ENCODE measurements around the gene TBCCD1.

TBCCD1 gene

DNA sequence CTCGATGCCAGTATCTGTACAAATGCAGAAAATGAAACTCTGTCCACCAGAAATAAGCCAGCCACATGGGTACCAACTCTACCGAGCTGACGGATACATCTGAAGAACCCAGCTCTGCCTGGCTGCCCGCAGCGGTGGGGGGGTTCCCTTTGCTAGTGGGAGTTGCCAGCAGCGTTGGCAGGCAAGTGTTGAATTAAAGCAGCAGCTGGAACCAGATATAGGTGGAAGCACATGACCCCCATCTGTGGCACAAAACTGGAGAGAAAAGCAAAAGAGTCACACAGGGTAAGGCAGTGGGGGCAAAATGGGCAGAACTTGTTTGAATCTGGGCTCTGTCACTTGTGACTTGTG is 40.9 kb downstream of the TBCCD1 start:
- Histone ChIP-seq H3K36me3 (replicated peaks) (no peaks in the 10 kb centered on the region), H3K27me3 (ENCODE audit: low read depth) (no peaks in the 10 kb centered on the region), H3K4me3 (no peak overlapping the region), H3K9me3 (no peaks in the 10 kb centered on the region), H3K4me1 (no peaks in the 10 kb centered on the region)
- no peak for DNase-seq (ENCODE audit: low spot score in 2 of 2)
- in situ Hi-C loops (cut with MboI; ENCODE audit: low sequenced_read_pairs): no loop called here

DNA sequence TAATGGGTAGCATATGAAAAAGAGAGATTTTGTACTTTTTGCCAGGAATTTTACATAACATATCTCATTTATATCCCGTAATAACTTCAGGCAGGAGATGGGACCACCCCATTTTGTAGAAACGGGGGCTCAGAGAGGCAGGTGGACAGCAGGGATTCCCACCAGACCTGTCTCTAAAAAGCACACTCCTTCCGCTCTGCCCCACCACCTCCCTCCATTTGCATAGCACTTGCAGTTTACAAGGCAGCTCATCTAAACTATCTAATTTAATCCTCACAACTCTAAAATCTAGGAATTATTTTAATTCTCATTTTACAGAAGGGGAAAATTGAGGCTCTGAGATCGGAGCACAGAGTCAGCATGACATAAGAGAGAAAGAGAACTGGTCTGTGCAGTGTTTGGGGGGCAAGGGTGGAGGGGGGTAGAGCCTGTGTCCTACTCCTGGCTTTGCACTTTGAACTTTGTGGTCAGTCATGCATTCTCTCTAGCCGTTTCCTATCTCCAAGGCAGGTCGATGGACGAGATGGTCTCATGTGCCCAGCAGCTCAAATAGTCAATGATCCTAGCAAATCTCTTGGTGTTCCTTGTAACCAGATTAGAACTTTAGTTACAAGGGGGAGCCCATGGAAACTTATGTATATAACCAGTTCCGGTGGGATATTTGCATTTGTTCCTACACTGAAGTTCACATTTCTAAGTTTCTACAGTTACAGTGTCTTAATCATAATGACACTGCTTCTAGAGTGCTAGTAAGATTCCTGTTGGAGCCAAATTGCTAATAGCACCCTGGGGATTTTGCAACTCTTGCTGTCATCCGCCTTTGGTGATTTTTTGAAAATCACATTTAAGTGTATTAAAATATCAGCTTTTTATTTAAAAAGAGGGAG is 41.5 kb downstream of the TBCCD1 start:
- DNase-seq (ENCODE audit: low spot score in 2 of 2): no peak
- no peaks in the 10 kb centered on the region for H3K36me3 ChIP-seq (replicated peaks)
- H3K27me3 ChIP-seq (ENCODE audit: low read depth): no peaks in the 10 kb centered on the region
- H3K4me1 ChIP-seq: no peaks in the 10 kb centered on the region
- no peak overlapping the region for H3K4me3 ChIP-seq
- no peaks in the 10 kb centered on the region for H3K9me3 ChIP-seq
- in situ Hi-C loops (cut with MboI; ENCODE audit: low sequenced_read_pairs): no loop called here

DNA sequence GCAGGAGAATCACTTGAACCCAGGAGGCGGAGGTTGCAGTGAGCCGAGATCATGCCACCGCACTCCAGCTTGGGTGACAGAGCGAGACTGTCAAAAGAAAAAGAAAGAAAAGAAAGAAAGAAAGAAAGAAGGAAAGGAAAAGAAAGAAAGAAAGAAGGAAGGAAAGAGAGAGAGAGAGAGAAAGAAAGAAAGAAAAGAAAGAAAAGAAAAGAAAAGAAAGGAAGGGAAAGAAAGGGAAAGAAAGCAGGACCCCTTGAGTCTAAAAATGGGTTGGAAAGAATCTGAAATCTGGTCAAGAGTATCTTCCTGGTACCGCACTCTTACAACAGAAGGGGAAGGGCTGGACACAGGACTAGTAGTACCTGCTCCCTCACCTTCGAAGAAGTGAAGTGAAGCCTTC is 42.5 kb downstream of the TBCCD1 start:
- H3K4me1 ChIP-seq: no peaks in the 10 kb centered on the region
- no peaks in the 10 kb centered on the region for H3K27me3 ChIP-seq (ENCODE audit: low read depth)
- H3K4me3 ChIP-seq: no peak overlapping the region
- no peaks in the 10 kb centered on the region for H3K36me3 ChIP-seq (replicated peaks)
- in situ Hi-C loops (cut with MboI; ENCODE audit: low sequenced_read_pairs): no loop called here
- H3K9me3 ChIP-seq: no peaks in the 10 kb centered on the region
- DNase-seq (ENCODE audit: low spot score in 2 of 2): no peak

DNA sequence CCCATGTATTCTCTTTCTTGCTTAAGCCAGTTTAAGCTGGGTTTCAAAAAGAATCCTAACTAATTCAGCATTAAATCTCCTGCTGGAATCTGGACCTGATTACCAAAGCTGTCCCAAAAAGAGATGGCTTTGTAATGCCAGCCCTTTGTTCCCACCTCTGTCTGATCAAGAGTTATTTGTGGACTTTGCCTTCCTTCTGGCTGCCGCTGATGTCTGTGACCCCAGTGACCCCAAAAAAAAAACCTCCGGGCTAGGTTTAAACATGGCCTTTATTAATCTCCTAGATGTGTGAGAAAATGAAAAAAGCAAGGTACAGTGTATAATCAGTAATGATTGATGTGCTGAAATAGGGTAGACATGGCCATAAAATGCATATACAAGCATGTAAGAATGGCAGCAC is 43.7 kb downstream of the TBCCD1 start:
- Histone ChIP-seq H3K36me3 (replicated peaks) (no peaks in the 10 kb centered on the region), H3K4me1 (no peaks in the 10 kb centered on the region)
- in situ Hi-C loops (cut with MboI; ENCODE audit: low sequenced_read_pairs): no loop called here

DNA sequence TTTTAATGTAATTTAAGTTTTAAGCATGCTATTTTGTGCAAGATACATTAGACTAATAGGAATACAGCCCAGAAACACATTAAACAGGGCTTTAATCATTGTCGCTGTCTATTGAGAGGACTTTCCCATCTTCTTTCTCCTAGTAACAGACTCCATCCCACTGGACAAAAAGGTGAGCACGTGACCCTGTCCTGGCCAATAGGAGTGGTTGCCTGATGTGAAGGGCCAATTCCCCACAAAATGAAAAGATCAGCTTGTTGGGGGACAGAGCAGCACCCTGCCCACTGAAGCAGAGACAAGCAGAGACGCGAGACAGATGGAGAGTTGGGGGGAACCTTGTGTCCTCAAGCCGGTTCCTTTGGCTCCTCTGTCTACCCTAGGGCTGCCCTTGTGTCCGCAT is 44.1 kb downstream of the TBCCD1 start:
- Histone ChIP-seq H3K4me1 (no peaks in the 10 kb centered on the region), H3K27me3 (ENCODE audit: low read depth) (no peaks in the 10 kb centered on the region), H3K9me3 (no peaks in the 10 kb centered on the region), H3K4me3 (no peak overlapping the region), H3K36me3 (replicated peaks) (no peaks in the 10 kb centered on the region)
- DNase-seq (ENCODE audit: low spot score in 2 of 2): no peak
- in situ Hi-C loops (cut with MboI; ENCODE audit: low sequenced_read_pairs): no loop called here

More for the DNA sequence above, 43.7 kb downstream of the TBCCD1 start:
- no peak for DNase-seq (ENCODE audit: low spot score in 2 of 2)
- no peaks in the 10 kb centered on the region for H3K9me3 ChIP-seq
- H3K4me3 ChIP-seq: no peak overlapping the region
- H3K27me3 ChIP-seq (ENCODE audit: low read depth): no peaks in the 10 kb centered on the region

DNA sequence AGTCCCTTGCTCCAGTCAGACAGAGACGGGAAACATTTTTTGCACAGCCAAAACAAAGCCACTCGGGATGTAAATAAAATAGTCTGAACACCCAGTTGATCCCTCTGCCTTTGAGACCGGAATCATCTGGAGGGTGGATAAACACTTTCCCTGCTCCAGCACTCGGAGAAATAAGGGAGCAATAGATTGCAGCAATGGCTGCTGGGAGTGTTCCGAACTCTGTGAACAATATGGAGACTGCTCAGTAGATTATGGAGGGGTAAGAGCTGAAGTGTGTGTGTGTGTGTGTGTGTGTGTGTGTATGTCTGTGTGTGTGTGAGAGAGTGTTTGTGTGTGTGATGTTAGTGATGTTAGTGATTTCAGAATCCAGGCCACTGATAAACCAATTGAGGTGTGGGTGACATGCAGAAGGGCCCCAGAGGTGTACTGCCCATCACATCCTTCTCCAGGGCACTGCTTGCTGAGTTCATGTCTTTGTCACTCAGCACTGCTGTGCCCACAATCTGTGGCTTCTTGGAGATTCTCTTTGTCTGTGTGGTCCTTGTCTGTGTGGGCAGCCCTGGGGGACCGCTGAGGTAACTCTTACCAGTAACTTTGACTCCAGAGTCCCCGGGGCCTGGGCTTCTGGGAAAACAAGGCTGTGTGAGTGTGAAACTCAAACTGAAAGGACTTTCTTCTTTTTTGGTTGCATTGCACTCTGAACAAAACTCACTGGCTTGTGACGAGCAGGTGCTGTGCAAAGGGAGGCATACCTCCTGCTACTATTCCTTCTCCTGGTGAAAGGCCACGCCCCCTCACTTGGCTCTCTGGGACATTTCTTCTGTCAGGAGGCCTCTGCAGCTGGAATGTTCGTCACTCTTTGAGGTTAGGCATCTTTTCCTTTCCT is 45.9 kb downstream of the TBCCD1 start:
- in situ Hi-C loops (cut with MboI; ENCODE audit: low sequenced_read_pairs): no loop called here

DNA sequence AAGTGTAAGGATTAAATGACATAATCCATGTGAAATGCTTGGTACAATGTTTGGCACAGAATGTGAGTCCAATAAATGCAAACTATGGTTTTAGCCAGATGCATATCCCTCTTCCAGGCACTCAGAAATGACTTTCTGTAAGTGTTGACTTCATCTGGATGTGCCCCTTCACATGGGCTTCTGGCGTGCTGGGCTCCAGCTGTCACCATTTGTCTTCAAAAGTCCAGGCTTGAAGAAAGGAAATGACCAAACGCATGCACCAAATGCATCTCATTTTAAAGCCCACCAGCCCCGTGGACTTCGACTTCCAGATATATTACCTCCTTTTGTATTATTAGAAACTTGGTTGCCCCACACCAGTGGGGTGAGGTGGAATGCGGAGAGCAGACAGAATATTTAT is 46.7 kb downstream of the TBCCD1 start:
- Histone ChIP-seq H3K9me3 (no peaks in the 10 kb centered on the region), H3K4me3 (no peak overlapping the region), H3K4me1 (no peaks in the 10 kb centered on the region), H3K36me3 (replicated peaks) (no peaks in the 10 kb centered on the region), H3K27me3 (ENCODE audit: low read depth) (no peaks in the 10 kb centered on the region)
- in situ Hi-C loops (cut with MboI; ENCODE audit: low sequenced_read_pairs): no loop called here
- no peak for DNase-seq (ENCODE audit: low spot score in 2 of 2)

More for the DNA sequence above, 45.9 kb downstream of the TBCCD1 start:
- Histone ChIP-seq H3K4me3 (no peak overlapping the region), H3K36me3 (replicated peaks) (no peaks in the 10 kb centered on the region), H3K27me3 (ENCODE audit: low read depth) (no peaks in the 10 kb centered on the region), H3K4me1 (no peaks in the 10 kb centered on the region), H3K9me3 (no peaks in the 10 kb centered on the region)
- DNase-seq (ENCODE audit: low spot score in 2 of 2): no peak

DNA sequence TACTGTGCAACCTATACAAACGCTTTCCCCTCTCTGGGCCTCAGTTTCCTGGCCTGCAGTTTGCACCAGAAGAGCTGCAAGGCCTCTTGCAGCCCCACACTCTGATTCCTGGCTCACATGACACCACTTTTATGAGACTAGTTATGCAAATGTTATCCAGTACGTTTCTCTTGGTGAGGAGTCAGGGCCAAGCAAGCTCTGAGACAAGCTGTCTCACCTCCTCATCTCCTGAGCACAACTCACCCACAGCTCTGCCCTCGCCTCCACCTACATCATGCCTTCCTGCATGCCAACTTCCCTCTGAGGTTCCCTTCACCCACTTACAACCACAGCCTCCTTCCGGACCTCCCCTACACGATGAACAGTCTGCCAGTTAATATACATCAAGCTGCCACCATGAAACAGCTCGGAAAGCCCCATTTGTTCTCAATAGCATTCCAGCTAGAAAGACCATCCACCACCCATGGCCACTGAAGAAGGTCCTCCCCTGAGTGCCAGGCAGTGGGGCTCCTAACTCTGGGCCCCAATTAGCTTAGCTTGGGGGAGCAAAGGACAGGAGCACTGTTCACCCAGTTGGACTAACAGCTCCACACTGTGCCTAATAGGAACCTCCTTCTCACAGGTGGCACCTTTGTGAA is 48.0 kb downstream of the TBCCD1 start:
- no peaks in the 10 kb centered on the region for H3K9me3 ChIP-seq
- no peaks in the 10 kb centered on the region for H3K27me3 ChIP-seq (ENCODE audit: low read depth)
- no peaks in the 10 kb centered on the region for H3K4me1 ChIP-seq
- H3K36me3 ChIP-seq (replicated peaks): no peaks in the 10 kb centered on the region
- in situ Hi-C loops (cut with MboI; ENCODE audit: low sequenced_read_pairs): no loop called here
- no peak for DNase-seq (ENCODE audit: low spot score in 2 of 2)
- H3K4me3 ChIP-seq: no peak overlapping the region

DNA sequence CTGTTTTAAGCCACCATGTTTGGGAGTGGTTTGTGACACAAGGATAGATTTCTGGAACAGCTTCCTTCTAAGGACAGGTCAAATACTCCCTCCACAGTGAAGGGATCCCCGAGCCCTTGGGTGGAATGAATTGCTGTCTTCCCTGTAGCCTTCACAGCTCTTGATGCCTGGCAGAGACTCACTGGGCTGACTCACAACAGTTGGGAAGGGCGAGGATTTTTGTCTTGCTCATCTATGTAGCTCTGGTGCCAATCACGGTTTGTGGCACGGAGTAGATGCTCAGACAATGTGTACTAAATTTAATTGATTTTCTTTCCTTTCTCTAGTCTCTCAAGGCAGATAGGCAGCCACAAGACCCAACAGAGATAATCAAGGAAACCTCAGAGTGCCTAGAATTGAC is 49.9 kb downstream of the TBCCD1 start:
- H3K9me3 ChIP-seq: no peaks in the 10 kb centered on the region
- no peak overlapping the region for H3K4me3 ChIP-seq
- H3K36me3 ChIP-seq (replicated peaks): no peaks in the 10 kb centered on the region
- no peaks in the 10 kb centered on the region for H3K4me1 ChIP-seq
- no peaks in the 10 kb centered on the region for H3K27me3 ChIP-seq (ENCODE audit: low read depth)
- in situ Hi-C loops (cut with MboI; ENCODE audit: low sequenced_read_pairs): no loop called here
- DNase-seq (ENCODE audit: low spot score in 2 of 2): no peak

DNA sequence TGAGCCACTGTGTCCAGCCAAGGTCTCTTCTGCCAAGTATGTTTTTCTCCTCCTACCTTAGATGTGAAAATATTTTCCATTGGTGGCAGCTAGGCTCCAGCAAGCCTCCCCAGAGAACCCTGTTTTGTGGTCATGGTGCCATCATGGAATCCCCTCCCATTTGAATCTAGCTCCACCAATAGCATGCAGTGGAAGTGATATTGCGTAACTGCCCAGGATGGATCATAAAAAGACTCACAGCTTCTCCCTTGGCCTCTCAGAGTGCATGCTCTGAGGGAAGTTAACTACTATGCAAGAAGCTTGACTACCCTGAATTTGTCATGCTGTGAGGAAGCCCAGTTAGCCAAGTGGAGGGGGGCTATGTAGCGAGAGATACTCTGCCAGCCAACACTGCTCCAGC is 50.5 kb downstream of the TBCCD1 start:
- Histone ChIP-seq H3K4me1 (no peaks in the 10 kb centered on the region), H3K36me3 (replicated peaks) (no peaks in the 10 kb centered on the region), H3K4me3 (no peak overlapping the region), H3K27me3 (ENCODE audit: low read depth) (no peaks in the 10 kb centered on the region), H3K9me3 (no peaks in the 10 kb centered on the region)
- no peak for DNase-seq (ENCODE audit: low spot score in 2 of 2)
- in situ Hi-C loops (cut with MboI; ENCODE audit: low sequenced_read_pairs): no loop called here

DNA sequence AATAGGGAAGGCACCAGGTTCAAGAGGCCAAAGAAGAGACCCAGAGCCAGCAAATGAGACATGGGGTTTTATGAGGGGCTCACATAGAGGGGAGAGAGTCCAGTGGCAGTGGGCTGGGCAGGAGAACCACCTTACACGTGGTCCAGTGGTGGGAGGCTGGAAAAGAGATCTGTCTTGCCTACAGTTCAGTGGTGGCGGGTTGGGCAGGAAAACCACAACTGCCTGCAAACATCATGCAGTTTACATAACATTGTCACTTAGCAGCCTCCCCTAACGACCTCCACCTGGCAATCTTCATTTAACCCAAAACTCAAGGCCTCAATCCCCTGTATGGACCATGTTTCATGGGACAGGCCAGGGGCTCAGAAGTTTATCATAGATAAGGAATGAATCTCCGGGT is 52.0 kb downstream of the TBCCD1 start:
- no peaks in the 10 kb centered on the region for H3K36me3 ChIP-seq (replicated peaks)
- H3K9me3 ChIP-seq: no peaks in the 10 kb centered on the region
- H3K4me3 ChIP-seq: no peak overlapping the region
- in situ Hi-C loops (cut with MboI; ENCODE audit: low sequenced_read_pairs): no loop called here
- DNase-seq (ENCODE audit: low spot score in 2 of 2): no peak
- H3K27me3 ChIP-seq (ENCODE audit: low read depth): no peaks in the 10 kb centered on the region
- no peaks in the 10 kb centered on the region for H3K4me1 ChIP-seq

DNA sequence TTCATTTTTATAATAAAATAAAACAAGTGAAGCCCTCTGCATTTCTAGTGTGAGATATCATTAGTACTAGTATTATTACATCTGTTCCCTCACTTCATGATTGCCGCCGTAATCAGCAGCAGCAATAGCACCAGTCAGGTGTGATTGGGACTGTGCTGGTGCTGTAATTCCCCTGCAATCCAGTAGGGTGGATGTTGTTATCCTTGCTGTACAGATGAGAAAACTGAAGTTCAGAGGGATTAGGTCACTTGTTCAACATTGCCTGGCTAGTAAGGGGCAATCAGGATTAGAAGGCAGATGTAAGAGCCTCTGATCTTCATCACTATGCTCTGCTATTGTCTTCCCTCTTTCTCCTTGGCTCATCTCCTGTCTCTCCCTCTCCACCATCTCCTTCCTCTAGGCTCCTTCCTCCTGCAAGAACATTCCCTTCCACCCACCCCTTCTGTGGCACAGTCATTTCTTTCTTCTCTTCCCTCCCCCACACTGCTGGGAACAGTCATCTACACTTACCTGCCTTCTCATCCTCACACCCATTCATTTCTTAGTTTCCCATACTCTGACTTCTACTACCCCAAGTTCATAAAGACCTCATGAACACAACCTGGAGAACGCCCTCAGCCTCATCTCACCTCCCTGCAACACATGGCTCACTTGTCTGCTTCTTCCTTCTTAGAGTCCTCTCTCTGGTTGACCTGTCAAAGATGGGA is 52.7 kb downstream of the TBCCD1 start:
- in situ Hi-C loops (cut with MboI; ENCODE audit: low sequenced_read_pairs): no loop called here
- Histone ChIP-seq H3K4me1 (no peaks in the 10 kb centered on the region), H3K4me3 (no peak overlapping the region), H3K9me3 (no peaks in the 10 kb centered on the region), H3K36me3 (replicated peaks) (no peaks in the 10 kb centered on the region), H3K27me3 (ENCODE audit: low read depth) (no peaks in the 10 kb centered on the region)
- peak in 1 of 2 experiments; percentile 42 for DNase-seq (ENCODE audit: low spot score in 2 of 2)

DNA sequence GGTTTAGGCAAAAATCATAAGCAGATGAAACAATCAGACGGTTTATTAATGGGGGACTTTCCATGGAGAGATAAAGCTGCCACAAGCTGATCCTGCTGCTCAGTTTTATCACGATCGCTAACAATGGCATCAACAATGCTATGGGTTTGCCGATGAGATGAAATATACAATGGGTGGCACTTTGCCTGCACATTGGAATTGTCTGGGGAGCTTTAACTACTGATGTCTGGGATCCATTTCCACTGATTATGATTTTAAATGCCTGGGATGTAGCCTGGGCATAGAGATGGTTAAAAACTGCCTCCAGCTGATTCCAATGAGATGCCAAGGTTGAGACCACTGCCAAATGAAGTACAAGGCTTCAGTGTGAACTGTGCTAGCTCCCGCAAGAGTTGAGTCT is 53.8 kb downstream of the TBCCD1 start:
- Histone ChIP-seq H3K36me3 (replicated peaks) (no peaks in the 10 kb centered on the region), H3K27me3 (ENCODE audit: low read depth) (no peaks in the 10 kb centered on the region), H3K4me1 (no peaks in the 10 kb centered on the region), H3K9me3 (no peaks in the 10 kb centered on the region), H3K4me3 (no peak overlapping the region)
- DNase-seq (ENCODE audit: low spot score in 2 of 2): no peak
- in situ Hi-C loops (cut with MboI; ENCODE audit: low sequenced_read_pairs): no loop called here
